ENCODE data around the gene UBE2H.

GRCh38 chr7:129886167-129886817 is 66.5 kb downstream of the UBE2H start:
- TF ChIP-seq CTCF (IDR thresholded peaks at IDR 0.05) (no peak), POLR2AphosphoS5 (IDR thresholded peaks at IDR 0.05; ENCODE audit: insufficient read depth in 1 of 2, low read depth in 1 of 2) (no peak), POLR2A (IDR thresholded peaks at IDR 0.05) (no peak)
